SU-DHL-6 (cell line): ENCODE data around the gene RASD2.

Experiments
- CTCF ChIP-seq: fragments of 200-600 bp; sonication (generic); IDR thresholded peaks from one replicate; pipeline ENCODE4 v1.5.1; 2017; ENCODE audit warnings: antibody characterized with exemption, mild to moderate bottlenecking, low read length, moderate library complexity; ENCODE audit not compliant: insufficient read depth, poor library complexity, severe bottlenecking
- EZH2phosphoT487 ChIP-seq: fragments of 200-600 bp; sonication (generic), shearing (Covaris generic); conservative IDR thresholded peaks from 2 replicates; pipeline ENCODE4 v1.6.1; 2018; ENCODE audit warnings: mild to moderate bottlenecking, antibody characterized with exemption, low read length, moderate library complexity, mixed read lengths

- no peak for TF ChIP-seq CTCF
- TF ChIP-seq EZH2phosphoT487, result no peak
These were observed 21.2 kb upstream of the RASD2 start for GRCh38 chr22:35519306-35520000.
